GM19099 (cell line): Measurements from ENCODE around the gene DCXR.

Experiments
- POLR2A ChIP-seq: IDR thresholded peaks from 3 replicates; pipeline ENCODE4 v1.6.1; 2011; ENCODE audit warnings: low read depth; ENCODE audit not compliant: insufficient read length; ENCODE audit errors: extremely low read depth

Gene DCXR

DNA sequence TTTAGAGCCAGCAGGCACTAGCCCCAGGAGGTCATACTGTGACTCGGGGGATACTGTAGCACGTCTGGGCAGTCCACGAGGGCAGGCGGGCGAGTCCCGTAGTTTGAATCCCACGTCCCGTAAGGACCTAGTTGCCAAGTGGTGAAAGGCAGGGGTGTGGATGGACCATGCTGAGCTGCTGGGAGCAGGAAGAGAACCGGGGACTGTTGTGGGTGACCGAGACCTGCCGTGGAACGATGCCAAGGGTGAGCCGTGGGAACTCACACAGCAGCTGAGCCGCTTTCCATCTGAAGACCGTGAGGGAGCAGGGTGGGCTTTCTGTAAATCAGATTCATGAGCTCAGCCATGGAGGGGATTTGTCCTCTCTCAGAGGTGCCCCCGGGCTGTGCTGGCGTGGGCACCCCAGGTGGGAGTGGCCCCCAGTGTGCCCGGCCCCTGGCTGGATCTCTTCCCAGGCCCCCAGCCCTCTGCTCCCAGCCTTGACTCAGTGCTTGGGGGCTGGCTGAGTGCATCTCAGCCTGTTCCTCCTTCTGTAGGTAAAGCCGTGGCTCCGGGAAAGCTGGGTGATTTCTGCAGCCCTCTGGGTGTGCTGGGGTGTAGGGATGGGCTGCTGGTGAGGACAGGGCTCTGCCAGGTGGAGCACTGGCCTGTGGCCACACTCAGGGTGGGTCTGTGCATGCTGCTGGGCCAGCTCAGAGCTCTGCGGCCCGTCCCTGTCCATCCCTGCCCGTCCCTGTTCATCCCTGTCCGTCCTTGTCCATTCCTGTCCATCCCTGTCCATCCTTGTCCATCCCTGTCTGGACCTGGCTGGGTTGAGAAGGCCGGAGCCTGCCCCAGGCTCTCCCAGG, 46.4 kb downstream of the DCXR start:
- TF ChIP-seq POLR2A, result no peak

DNA sequence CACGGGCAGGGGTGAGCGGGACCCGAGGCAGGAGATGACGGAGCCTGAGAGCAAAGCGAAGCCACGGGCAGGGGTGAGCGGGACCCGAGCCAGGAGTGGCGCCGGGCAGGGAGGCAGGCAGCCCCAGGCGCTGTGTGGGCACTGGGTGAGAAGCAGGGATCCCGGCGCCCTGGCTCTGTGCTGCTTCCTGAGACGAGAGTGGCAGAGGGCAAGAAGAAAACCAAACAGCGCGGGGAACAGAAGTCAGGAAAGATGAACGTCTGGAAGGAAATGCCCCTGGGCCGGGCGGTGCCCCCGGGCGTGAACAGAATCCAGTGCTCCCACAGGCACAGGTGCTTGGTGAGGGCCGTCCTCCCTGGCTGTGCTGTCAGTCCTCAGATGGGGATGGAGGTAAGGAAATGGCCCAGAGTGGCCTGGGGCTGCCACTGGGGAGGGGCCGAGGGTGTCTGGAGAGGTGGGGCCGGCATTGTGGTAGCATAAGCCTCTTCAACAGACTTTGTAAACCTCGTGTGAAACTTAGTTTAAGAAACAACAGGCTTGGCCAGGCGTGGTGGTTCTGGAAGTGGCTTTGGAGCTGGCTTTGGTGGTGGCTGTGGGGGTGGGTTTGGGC, 50.2 kb downstream of the DCXR start:
- no peak for TF ChIP-seq POLR2A

DNA sequence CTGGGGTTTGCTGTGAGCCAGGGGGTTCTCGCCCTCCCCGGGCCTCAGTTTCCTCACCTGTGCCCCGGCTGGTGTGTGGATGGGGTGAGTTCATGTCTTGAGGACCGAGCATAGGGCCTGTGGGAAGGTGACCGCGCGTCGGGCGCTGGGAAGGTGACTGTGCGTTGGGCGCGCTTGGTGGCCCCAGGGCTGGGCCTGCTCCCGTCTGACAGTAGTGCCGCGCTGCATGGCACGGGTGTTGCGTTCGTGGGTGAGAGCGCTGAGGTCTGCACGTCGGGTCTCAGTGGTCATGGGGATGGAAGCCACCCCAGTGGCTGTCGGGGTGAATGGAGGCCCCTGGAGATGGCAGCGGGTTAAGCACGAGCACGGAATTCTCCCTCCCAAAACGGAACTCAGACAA, 50.9 kb downstream of the DCXR start:
- no peak for TF ChIP-seq POLR2A
